ENCODE measurements around the gene PIK3R4.

The PIK3R4 gene

DNA sequence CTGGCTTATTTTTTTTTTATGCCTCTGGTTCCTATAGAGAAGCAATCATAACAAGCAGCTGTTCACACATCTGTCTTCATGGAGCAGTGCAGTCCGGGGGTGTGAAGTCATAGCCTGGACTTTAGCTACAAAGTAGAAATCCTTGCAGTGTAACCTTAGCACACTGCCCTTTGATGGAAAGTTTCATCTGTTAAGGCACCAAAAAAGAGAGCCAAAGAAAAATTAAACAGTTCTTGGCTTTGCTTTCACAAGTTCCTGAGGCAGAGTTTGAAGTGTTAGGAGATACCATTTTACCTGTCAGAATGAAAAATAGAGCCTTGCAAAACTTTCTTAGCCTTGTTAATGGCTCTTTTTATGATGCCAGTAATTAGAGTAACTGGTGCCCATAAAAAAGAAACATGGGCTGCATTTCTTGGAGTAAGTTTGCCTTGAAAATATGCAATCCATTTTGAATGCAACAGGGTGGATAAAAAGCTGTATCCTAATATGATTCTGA, 84.1 kb downstream of the PIK3R4 start:
- TF ChIP-seq, protein P1, sequence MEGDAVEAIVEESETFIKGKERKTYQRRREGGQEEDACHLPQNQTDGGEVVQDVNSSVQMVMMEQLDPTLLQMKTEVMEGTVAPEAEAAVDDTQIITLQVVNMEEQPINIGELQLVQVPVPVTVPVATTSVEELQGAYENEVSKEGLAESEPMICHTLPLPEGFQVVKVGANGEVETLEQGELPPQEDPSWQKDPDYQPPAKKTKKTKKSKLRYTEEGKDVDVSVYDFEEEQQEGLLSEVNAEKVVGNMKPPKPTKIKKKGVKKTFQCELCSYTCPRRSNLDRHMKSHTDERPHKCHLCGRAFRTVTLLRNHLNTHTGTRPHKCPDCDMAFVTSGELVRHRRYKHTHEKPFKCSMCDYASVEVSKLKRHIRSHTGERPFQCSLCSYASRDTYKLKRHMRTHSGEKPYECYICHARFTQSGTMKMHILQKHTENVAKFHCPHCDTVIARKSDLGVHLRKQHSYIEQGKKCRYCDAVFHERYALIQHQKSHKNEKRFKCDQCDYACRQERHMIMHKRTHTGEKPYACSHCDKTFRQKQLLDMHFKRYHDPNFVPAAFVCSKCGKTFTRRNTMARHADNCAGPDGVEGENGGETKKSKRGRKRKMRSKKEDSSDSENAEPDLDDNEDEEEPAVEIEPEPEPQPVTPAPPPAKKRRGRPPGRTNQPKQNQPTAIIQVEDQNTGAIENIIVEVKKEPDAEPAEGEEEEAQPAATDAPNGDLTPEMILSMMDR (IDR thresholded peaks at IDR 0.05; ENCODE audit: control insufficient read depth, extremely low read depth, insufficient read depth) = no peak
- no peak for DNase-seq (ENCODE audit: low read depth)
- H3K4me3 ChIP-seq (ENCODE audit: low read depth, low read length) = no peak overlapping the region

DNA sequence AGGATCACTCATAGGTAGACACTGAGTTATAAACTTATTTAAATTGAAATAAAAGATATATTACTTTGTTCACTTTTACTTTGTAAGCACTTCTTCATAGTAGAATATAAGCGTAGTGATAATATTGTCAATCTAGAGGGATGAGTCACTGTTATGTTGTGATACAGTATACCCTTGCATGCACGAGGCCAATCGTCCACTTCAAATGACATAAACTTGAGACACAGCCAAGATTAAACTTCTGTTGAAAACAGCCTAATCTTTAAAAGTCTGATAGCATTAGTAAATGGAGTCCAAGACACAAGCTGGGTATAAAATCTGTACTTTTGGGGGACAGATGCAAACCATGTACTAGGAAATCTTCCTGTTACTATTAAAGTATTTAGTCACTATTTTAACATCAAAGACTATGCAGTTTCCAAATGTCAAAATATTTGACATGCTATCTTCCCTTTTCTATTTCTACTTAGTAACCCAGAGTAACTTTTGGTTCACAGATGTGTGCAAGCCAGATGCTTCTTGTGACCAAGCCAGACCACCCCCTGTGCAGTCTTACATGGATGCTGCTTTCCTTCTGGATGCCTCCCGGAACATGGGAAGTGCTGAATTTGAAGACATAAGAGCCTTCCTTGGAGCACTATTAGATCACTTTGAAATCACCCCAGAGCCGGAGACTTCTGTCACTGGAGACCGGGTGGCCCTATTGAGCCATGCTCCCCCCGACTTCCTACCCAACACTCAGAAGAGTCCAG, 85.3 kb downstream of the PIK3R4 start:
- H3K4me3 ChIP-seq (ENCODE audit: low read depth, low read length) = no peak overlapping the region
- no peak for DNase-seq (ENCODE audit: low read depth)
- TF ChIP-seq, protein P1 (IDR thresholded peaks at IDR 0.05; ENCODE audit: control insufficient read depth, extremely low read depth, insufficient read depth) = no peak

DNA sequence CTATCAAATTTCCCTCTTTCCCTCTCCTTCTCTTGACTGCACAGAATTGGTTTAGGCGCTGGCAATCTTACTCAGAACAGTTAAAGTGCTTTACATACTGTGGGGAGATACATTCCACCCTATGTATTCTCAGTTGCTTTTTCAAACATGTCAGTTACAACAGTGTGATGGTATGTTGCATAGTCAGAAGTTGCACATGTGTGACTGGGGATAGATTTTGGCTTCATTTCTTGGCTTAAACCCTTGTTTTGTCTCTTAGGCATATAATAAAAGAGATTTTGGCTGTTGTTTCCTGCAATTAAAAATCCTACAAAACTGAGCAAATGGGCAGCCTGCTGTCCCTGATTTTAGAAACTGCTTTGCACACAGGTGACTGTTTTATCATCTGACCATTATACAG, 86.7 kb downstream of the PIK3R4 start:
- H3K4me3 ChIP-seq (ENCODE audit: low read depth, low read length) = no peak overlapping the region
- peak; percentile 41 for DNase-seq (ENCODE audit: low read depth)
- TF ChIP-seq, protein P1 (IDR thresholded peaks at IDR 0.05; ENCODE audit: control insufficient read depth, extremely low read depth, insufficient read depth) = no peak

DNA sequence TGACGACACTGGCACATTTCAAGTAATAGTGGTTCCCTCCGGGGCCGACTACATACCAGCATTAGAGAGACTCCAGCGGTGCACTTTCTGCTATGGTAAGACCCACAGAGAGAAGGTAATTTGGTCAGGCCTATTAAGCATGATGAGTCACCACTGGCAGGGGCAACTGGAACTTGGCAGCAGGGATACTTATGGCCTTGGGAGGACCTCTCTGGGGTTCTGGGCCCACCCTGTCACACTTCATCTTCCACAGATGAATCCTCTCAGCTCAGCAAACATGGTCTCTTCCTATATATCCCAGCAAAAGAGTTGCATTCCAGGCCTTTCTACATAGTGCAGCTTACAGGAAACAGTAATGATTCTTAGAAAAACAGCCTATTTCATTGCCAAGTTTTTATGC, 88.0 kb downstream of the PIK3R4 start:
- no peak overlapping the region for H3K4me3 ChIP-seq (ENCODE audit: low read depth, low read length)
- TF ChIP-seq, protein P1 (IDR thresholded peaks at IDR 0.05; ENCODE audit: control insufficient read depth, extremely low read depth, insufficient read depth) = no peak
- no peak for DNase-seq (ENCODE audit: low read depth)

DNA sequence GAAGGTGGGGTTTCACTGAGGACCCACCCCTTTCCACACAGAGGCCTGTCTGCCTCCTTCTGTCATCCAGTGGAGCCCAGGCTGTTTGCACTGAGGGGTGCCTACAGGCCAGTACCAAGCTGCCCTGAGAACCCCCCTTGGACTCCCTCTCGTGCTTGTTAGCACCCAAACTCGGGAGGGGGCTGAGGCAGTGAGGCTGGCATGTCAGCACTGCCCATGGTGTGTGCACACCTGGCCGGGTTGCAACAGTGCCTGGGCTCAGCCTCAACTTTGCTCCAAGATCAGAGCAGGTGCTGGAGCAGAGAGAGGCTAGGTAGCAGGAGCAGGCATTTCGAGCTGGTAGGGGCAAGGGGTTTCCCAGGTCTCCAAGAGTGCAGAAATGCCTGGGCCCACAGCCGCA, 90.0 kb downstream of the PIK3R4 start:
- TF ChIP-seq, protein P1 (IDR thresholded peaks at IDR 0.05; ENCODE audit: control insufficient read depth, extremely low read depth, insufficient read depth) = no peak
- H3K4me3 ChIP-seq (ENCODE audit: low read depth, low read length) = no peak overlapping the region

DNA sequence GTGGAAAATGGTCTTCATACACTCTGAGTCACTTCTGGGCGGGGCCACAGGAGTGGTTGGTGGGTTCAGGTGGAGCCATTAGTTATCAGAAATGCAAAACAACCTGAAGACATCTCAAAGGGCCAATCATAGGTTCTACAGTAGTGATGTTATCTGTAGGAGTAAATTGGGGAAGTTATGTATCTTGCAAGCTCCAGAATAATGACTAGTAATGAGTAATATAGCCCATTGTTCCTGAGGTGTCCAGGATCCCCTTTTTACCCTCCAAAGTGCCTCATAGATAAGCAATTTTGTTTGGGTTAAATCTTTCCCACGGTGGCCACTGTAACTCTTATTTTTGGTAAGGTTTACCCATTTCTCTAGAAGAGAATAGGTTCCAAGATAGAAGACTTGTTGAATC, 91.7 kb downstream of the PIK3R4 start:
- TF ChIP-seq, protein P1 (IDR thresholded peaks at IDR 0.05; ENCODE audit: control insufficient read depth, extremely low read depth, insufficient read depth) = no peak
- no peak for DNase-seq (ENCODE audit: low read depth)
- H3K4me3 ChIP-seq (ENCODE audit: low read depth, low read length) = no peak overlapping the region

More for the DNA sequence above, 90.0 kb downstream of the PIK3R4 start:
- DNase-seq (ENCODE audit: low read depth) = no peak

DNA sequence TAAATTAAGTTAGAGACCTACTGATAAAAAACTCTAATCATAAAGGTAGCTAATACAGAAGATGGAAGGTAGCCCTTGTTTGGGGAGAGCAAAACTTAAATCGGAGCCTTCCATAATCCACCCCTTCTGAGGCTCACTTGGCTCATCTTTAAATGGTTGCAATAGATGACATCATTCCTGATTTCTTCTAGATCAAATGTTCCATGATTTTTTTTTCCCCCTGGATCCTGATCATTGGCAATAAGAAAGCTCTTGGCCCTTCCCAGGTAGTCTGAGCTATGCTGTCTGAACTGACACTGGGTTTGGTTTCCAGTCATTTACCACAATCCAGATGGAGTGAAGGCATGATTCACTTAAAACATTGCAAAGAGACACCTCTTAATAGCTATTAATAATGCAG, 92.5 kb downstream of the PIK3R4 start:
- H3K4me3 ChIP-seq (ENCODE audit: low read depth, low read length) = no peak overlapping the region
- TF ChIP-seq, protein P1 (IDR thresholded peaks at IDR 0.05; ENCODE audit: control insufficient read depth, extremely low read depth, insufficient read depth) = no peak
- no peak for DNase-seq (ENCODE audit: low read depth)
